ENCODE results near the gene DCXR. TPM values are rescaled to one million over a fixed set of nuclear protein-coding genes. Genes with fewer than 3 reads are reported as not detected.

DCXR gene
- total RNA-seq: 26.8 and 33.8 TPM in 2 replicates

DNA sequence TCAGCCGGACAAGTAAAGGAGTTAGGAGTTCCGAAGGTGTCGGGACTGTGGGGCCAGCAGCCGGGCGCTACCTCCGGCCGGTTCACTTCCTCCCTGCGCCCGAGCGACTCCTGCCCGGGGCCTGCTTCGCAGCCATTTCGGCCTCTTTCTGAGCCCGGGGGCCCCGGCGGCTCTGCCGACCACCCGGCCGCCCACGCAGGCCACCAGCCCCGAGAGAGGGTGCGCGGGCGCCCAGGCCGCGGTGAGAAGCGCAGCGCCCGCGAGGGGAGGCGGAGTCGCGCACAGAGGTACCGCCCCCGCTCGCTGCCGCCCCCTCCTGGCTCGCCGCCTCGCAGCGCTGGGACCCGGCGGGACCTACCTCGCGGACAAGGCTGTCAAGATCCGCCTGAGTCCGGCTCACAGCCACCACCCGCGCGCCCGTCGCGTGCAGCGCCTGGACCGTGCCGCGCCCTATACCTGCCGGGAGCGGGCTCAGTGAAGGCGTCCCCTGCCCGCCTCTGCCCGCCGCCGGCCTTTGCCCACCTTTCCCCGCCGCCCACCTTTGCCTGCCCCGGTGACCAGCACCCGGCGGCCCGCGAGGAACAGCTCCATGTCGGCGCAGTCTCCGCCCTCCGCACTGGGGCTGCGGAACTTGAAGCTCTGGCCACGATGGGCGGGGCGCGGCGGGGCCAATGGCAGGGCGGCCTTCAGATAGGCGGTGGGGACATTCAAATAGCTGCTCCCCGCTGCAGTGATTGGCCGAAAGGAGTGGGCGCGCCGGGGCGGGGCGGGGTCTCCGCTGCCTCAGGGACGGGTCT is at the start of gene DCXR:
Gene DCXR (minus strand): TSS at position 606 of the 797 bp plus-strand sequence. CDS start 15 bp downstream, at position 591.

DNA sequence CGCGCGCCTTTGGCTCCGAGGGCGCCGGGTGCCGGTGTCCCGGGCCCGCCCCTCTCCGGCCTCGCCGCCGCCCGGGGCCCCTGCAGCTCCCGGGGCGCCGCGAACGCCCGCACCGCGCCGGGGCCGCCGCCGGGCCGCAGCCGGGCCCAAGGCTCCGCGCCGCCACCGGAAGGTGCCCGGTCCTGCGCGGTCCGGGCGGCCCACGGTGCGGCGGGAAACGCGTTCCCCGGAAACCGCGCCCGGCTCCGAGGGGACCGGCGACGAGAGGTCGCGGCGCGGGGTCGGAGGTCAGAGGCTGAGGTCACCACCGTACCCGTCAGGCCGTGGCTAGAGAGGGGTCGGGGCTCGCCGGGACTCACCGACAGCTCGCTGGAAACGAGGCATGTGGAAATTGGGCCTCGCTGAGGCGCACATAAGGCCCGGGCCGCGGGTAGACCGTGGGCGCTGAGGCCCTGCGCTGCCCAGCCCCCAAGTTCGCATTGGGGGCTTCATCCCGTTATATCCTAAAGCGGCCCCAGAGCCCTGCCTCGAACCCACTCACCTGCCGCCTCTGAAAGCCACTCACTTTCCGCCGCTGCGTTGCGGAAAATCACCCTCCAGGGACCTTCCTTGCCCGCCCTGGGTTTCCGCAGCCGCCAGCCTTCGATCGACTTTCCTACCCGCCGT is 28.3 kb upstream of the DCXR start, which contains the start of gene DUS1L:
Gene DUS1L (minus strand): TSS at position 167 of the 666 bp plus-strand sequence. CDS start 745 bp downstream, outside the sequence.

DNA sequence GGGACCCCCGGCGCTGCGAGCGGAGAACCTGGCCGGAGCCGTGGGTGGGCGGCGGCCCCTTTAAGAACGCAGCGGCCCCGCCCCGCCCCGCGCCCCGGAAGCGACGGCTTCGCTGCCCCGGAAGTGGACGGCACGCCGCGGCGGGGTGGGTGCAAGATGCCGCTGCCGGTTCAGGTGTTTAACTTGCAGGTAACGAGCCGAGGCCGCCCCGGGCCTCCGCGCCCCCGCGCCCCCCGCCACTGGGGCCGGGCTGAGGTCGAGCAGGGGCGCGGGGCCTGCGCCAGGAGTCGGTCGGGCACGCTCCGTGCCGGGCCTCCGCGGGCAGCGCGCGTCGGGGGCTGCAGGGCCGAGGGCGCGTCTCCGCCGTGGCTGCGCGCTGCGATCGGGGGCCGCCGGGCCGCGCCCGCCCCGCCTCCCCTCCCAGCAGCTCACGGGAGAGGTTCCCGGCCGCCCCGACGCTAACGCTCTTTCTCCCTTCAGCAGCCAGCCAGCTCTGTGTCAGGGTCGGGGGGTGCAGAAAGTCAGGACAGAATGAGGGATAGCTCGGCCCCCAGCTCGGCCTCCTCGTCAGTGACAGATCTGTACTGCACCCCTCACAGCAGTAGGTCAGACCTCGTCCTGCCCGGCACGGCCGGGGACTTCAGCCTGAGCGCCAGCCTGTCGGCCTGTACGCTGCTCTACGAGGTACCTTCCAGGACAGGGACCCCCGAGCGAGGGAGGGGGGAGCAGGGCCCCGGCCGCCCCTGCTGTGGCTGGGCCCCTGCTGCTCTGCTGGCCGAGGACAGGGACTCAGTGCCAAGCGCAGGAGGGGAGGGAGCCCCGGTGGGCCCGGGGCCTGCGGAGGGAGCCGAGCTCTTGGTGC is 14.5 kb upstream of the DCXR start, which contains the start of the genes GPS1 and RFNG:
Gene GPS1 (plus strand): TSS at position 123 of the 862 bp plus-strand sequence. CDS start 34 bp downstream, at position 157.
Gene RFNG (minus strand): TSS at position 36 of the 862 bp plus-strand sequence. CDS start 45 bp downstream, outside the sequence.

DNA sequence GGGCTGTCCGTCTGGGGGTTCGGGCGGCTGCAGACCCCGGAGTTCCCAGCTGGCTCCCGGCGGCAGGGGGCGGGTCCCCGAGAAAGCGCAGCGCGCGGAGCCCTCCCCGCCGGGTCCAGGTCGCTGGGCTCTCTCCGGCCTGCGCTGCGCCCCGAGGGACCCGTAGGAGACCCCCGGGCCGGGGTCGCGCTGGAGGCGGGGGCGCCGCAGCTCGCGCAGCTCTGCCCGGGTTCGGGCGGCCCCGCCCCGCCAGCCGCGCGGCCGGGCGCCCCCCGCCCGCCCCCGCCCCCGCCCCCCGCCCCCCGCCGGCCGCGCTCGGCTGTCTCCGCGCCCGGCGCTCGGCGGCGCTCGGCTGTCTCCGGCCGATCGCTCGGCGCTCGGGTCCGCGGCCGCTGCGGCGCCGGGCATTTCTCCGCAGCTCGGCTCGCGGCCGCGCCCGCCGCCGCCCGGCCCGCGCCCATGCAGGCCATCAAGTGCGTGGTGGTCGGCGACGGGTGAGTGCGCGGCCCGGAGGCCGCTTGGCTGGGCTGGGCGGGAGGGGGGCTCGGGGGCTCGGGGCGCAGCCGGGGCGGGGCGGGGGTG is 6.1 kb downstream of the DCXR start, which contains the start of gene RAC3:
Gene RAC3 (plus strand): TSS at position 376 of the 582 bp plus-strand sequence. CDS start 84 bp downstream, at position 460.

DNA sequence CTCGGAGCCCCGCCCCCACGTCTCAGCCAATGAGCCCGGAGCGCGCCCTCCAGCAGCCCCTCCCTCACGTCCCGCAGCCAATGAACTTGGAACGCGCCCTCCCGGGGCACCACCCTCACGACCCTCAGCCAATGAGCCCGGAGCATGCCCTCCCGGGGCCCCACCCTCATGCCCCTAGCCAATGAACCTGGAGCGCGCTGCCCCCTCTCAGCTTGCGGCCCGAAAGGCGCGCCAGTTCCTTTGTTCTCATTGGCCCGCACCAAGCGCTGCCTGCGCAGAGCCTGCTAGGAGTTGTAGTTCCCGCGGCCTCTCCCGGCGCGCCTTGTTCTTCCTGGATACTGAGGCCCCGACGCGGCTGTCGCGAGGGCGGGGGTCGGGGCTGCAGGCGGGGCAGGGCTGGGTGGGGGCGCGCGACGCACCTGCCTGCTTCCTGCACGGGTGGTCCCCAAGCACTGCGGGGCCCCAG is 14.5 kb downstream of the DCXR start, which contains the start of gene LRRC45:
Gene LRRC45 (plus strand): TSS at position 325 of the 466 bp plus-strand sequence. CDS start 339 bp downstream, outside the sequence.

DNA sequence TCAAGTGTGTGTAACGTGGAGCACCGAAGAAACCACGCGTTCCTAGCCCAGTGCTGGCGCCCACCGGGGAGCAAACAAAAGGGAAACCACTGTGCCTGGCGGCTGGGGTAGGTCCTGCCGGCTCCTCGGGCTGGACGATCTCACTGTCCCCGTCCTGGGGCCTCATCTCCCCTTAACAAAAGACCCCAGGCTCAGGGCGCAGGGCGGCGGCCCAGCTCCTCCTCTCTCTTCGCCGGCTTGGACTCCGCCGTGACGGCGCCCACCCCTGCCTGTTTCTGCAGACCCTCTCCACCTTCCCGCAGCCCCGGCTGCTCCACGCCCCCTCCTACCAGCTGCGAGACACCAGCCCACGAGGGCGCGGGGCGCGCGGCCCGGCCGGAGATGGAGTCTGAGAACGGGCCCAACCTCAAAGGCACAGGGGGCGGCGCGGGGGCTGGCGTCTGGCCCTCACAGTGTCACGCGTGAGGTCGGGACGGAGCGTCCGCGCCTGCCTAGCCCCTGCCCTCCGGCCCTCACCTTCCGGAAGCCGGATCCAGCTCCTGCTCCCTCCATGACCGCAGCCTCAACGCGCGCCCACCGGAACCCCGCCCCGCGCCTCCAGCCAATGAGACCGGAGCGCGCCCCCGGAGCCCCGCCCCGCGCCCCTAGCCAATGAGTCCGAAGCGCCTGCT is 15.1 kb downstream of the DCXR start, which contains the start of gene CENPX:
Gene CENPX (minus strand): TSS at position 569 of the 671 bp plus-strand sequence. CDS start 17 bp downstream, at position 552.

Other genes with a start within 250 kb of the DCXR start
- gene GCGR, start 233.5 kb downstream of the DCXR start, total RNA-seq: not detected in 2 replicates
- gene MCRIP1, start 204.4 kb downstream of the DCXR start, total RNA-seq: 112 and 134 TPM in 2 replicates
- not detected in 2 replicates for gene PPP1R27, start 202.6 kb downstream of the DCXR start, total RNA-seq
- gene P4HB, start 177.2 kb downstream of the DCXR start, total RNA-seq: 517 and 746 TPM in 2 replicates
- 99.4 and 99.5 TPM in 2 replicates for gene ARHGDIA, start 166.4 kb downstream of the DCXR start, total RNA-seq
- gene ALYREF, start 146.1 kb downstream of the DCXR start, total RNA-seq: 126 and 127 TPM in 2 replicates
- gene ANAPC11, start 146.0 kb downstream of the DCXR start, total RNA-seq: 87.0 and 103 TPM in 2 replicates
- gene NPB, start 135.5 kb downstream of the DCXR start, total RNA-seq: 0.09 and 0.11 TPM in 2 replicates
- 18.2 and 25.2 TPM in 2 replicates for gene PCYT2, start 126.3 kb downstream of the DCXR start, total RNA-seq
- 10.4 and 11.8 TPM in 2 replicates for gene SIRT7, start 119.5 kb downstream of the DCXR start, total RNA-seq
- 13.7 TPM in 2 replicates for gene MAFG, start 110.0 kb downstream of the DCXR start, total RNA-seq
- gene PYCR1, start 100.4 kb downstream of the DCXR start, total RNA-seq: 33.8 and 39.7 TPM in 2 replicates
- gene MYADML2, start 90.5 kb downstream of the DCXR start, total RNA-seq: not detected in 2 replicates
- gene NOTUM, start 76.5 kb downstream of the DCXR start, total RNA-seq: under 0.01 TPM in 1 of 2 replicates, not detected in the other
- gene ASPSCR1, start 60.1 kb downstream of the DCXR start, total RNA-seq: 19.6 and 29.0 TPM in 2 replicates
- gene CENPX, start 14.8 kb downstream of the DCXR start, total RNA-seq: 26.2 and 28.1 TPM in 2 replicates
- gene LRRC45, start 14.4 kb downstream of the DCXR start, total RNA-seq: 8.2 and 9.2 TPM in 2 replicates
- gene RAC3, start 6.0 kb downstream of the DCXR start, total RNA-seq: 10.7 TPM in 2 replicates
- 19.3 and 19.6 TPM in 2 replicates for gene RFNG, start 14.1 kb upstream of the DCXR start, total RNA-seq
- gene GPS1, start 14.2 kb upstream of the DCXR start, total RNA-seq: 66.4 and 72.4 TPM in 2 replicates
- gene DUS1L, start 28.1 kb upstream of the DCXR start, total RNA-seq: 30.2 and 35.2 TPM in 2 replicates
- gene FASN, start 60.5 kb upstream of the DCXR start, total RNA-seq: 18.1 and 22.5 TPM in 2 replicates
- gene CCDC57, start 175.1 kb upstream of the DCXR start, total RNA-seq: 3.9 and 5.7 TPM in 2 replicates
- 40.1 and 71.1 TPM in 2 replicates for gene SLC16A3, start 191.3 kb upstream of the DCXR start, total RNA-seq
- 42.6 and 51.9 TPM in 2 replicates for gene CSNK1D, start 236.0 kb upstream of the DCXR start, total RNA-seq